Measurements from ENCODE around the gene BLCAP. TPM values are rescaled to one million over a fixed set of nuclear protein-coding genes. Genes with fewer than 3 reads are reported as not detected.

Gene BLCAP
- total and polyA plus RNA-seq, 4 donors = 35.2 to 68.7 (median 41.7) TPM

- DNase-seq (no peak), ATAC-seq (ENCODE audit: low FRiP score) (no peak)
- H3K4me3 ChIP-seq (ENCODE audit: low read length in 2 of 2) = no peak overlapping the region
- H3K4me1 ChIP-seq (ENCODE audit: control insufficient read depth in 1 of 2, insufficient read depth in 2 of 2, low read length in 2 of 2) = no peaks in the 10 kb centered on the region
- no peaks in the 10 kb centered on the region for H3K27me3 ChIP-seq (ENCODE audit: control insufficient read depth in 1 of 2, insufficient read depth in 2 of 2, low read length in 1 of 2)
- no peak overlapping the region for H3K27ac ChIP-seq (ENCODE audit: low read depth in 1 of 2, low read length in 2 of 2)
- 2 to 3% methylated on average over 13 of the region's 13 CpGs for WGBS, 2 donors
- H3K36me3 ChIP-seq (ENCODE audit: control insufficient read depth in 1 of 2, insufficient read depth in 2 of 2, low read length in 1 of 2) = no peaks in the 10 kb centered on the region
- intact Hi-C loops (cut with DNase I) = loop anchor here in 1 of 2 donors (10.0 kb wide), 1 partner anchor 757 kb away; no protein-coding TSS in a partner anchor
- no peaks in the 10 kb centered on the region for H3K9me3 ChIP-seq (ENCODE audit: control insufficient read depth, low read length)
Observed at GRCh38 chr20:37567671-37568588, 40.3 kb upstream of the BLCAP start.

GRCh38 chr20:37567331-37567665, 39.6 kb upstream of the BLCAP start:
- Histone ChIP-seq H3K36me3 (ENCODE audit: control insufficient read depth in 1 of 2, insufficient read depth in 2 of 2, low read length in 1 of 2) (no peaks in the 10 kb centered on the region), H3K4me3 (ENCODE audit: low read length in 2 of 2) (no peak overlapping the region), H3K27me3 (ENCODE audit: control insufficient read depth in 1 of 2, insufficient read depth in 2 of 2, low read length in 1 of 2) (no peaks in the 10 kb centered on the region), H3K9me3 (ENCODE audit: control insufficient read depth, low read length) (no peaks in the 10 kb centered on the region), H3K4me1 (ENCODE audit: control insufficient read depth in 1 of 2, insufficient read depth in 2 of 2, low read length in 2 of 2) (no peaks in the 10 kb centered on the region), H3K27ac (ENCODE audit: low read depth in 1 of 2, low read length in 2 of 2) (no peak overlapping the region)
- 11 to 13% methylated on average over 7 of the region's 7 CpGs for WGBS, 2 donors
- DNase-seq = no peak
- no peak for ATAC-seq (ENCODE audit: low FRiP score)
- intact Hi-C loops (cut with DNase I) = loop anchor here in 1 of 2 donors (10.0 kb wide), 1 partner anchor 758 kb away; no protein-coding TSS in a partner anchor

- H3K27me3 ChIP-seq (ENCODE audit: control insufficient read depth in 1 of 2, insufficient read depth in 2 of 2, low read length in 1 of 2) = no peaks in the 10 kb centered on the region
- intact Hi-C loops (cut with DNase I) = loop anchor here in 1 of 2 donors (10.0 kb wide), 1 partner anchor 758 kb away; no protein-coding TSS in a partner anchor
Observed at GRCh38 chr20:37566590-37567330, 39.1 kb upstream of the BLCAP start.

GRCh38 chr20:37565134-37565811, 37.6 kb upstream of the BLCAP start:
- DNase-seq (no peak), ATAC-seq (ENCODE audit: low FRiP score) (no peak)
- 78 to 79% methylated on average over 14 of the region's 14 CpGs for WGBS, 2 donors
- no peaks in the 10 kb centered on the region for H3K9me3 ChIP-seq (ENCODE audit: control insufficient read depth, low read length)
- no peaks in the 10 kb centered on the region for H3K4me1 ChIP-seq (ENCODE audit: control insufficient read depth in 1 of 2, insufficient read depth in 2 of 2, low read length in 2 of 2)
- intact Hi-C loops (cut with DNase I) = loop anchor here in 1 of 2 donors (10.0 kb wide), 1 partner anchor 760 kb away; no protein-coding TSS in a partner anchor
- no peak overlapping the region for H3K27ac ChIP-seq (ENCODE audit: low read depth in 1 of 2, low read length in 2 of 2)
- H3K27me3 ChIP-seq (ENCODE audit: control insufficient read depth in 1 of 2, insufficient read depth in 2 of 2, low read length in 1 of 2) = no peaks in the 10 kb centered on the region
- H3K4me3 ChIP-seq (ENCODE audit: low read length in 2 of 2) = no peak overlapping the region
- H3K36me3 ChIP-seq (ENCODE audit: control insufficient read depth in 1 of 2, insufficient read depth in 2 of 2, low read length in 1 of 2) = no peaks in the 10 kb centered on the region

More at GRCh38 chr20:37566590-37567330, 39.1 kb upstream of the BLCAP start:
- ATAC-seq (ENCODE audit: low FRiP score) (no peak), DNase-seq (no peak)
- H3K27ac ChIP-seq (ENCODE audit: low read depth in 1 of 2, low read length in 2 of 2) = no peak overlapping the region
- no peak overlapping the region for H3K4me3 ChIP-seq (ENCODE audit: low read length in 2 of 2)
- WGBS, 2 donors = 50 to 51% methylated on average over 5 of the region's 5 CpGs
- H3K4me1 ChIP-seq (ENCODE audit: control insufficient read depth in 1 of 2, insufficient read depth in 2 of 2, low read length in 2 of 2) = no peaks in the 10 kb centered on the region
- H3K36me3 ChIP-seq (ENCODE audit: control insufficient read depth in 1 of 2, insufficient read depth in 2 of 2, low read length in 1 of 2) = no peaks in the 10 kb centered on the region
- H3K9me3 ChIP-seq (ENCODE audit: control insufficient read depth, low read length) = no peaks in the 10 kb centered on the region

GRCh38 chr20:37564388-37565133, 36.9 kb upstream of the BLCAP start:
- peak; percentile 71 for ATAC-seq (ENCODE audit: low FRiP score)

GRCh38 chr20:37564016-37564387, 36.3 kb upstream of the BLCAP start:
- Histone ChIP-seq H3K4me3 (ENCODE audit: low read length in 2 of 2) (no peak overlapping the region), H3K36me3 (ENCODE audit: control insufficient read depth in 1 of 2, insufficient read depth in 2 of 2, low read length in 1 of 2) (no peaks in the 10 kb centered on the region), H3K9me3 (ENCODE audit: control insufficient read depth, low read length) (no peaks in the 10 kb centered on the region), H3K27ac (ENCODE audit: low read depth in 1 of 2, low read length in 2 of 2) (no peak overlapping the region), H3K27me3 (ENCODE audit: control insufficient read depth in 1 of 2, insufficient read depth in 2 of 2, low read length in 1 of 2) (no peaks in the 10 kb centered on the region), H3K4me1 (ENCODE audit: control insufficient read depth in 1 of 2, insufficient read depth in 2 of 2, low read length in 2 of 2) (no peaks in the 10 kb centered on the region)
- no peak for DNase-seq
- no peak for ATAC-seq (ENCODE audit: low FRiP score)
- intact Hi-C loops (cut with DNase I) = loop anchor here in 1 of 2 donors (1.0 to 10.0 kb wide), 3 partner anchors 429 to 761 kb away; no protein-coding TSS in a partner anchor
- 29 to 31% methylated on average over 19 of the region's 19 CpGs for WGBS, 2 donors

More at GRCh38 chr20:37564388-37565133, 36.9 kb upstream of the BLCAP start:
- Histone ChIP-seq H3K27me3 (ENCODE audit: control insufficient read depth in 1 of 2, insufficient read depth in 2 of 2, low read length in 1 of 2) (no peaks in the 10 kb centered on the region), H3K27ac (ENCODE audit: low read depth in 1 of 2, low read length in 2 of 2) (no peak overlapping the region), H3K4me3 (ENCODE audit: low read length in 2 of 2) (no peak overlapping the region), H3K9me3 (ENCODE audit: control insufficient read depth, low read length) (no peaks in the 10 kb centered on the region), H3K4me1 (ENCODE audit: control insufficient read depth in 1 of 2, insufficient read depth in 2 of 2, low read length in 2 of 2) (no peaks in the 10 kb centered on the region), H3K36me3 (ENCODE audit: control insufficient read depth in 1 of 2, insufficient read depth in 2 of 2, low read length in 1 of 2) (no peaks in the 10 kb centered on the region)
- WGBS, 2 donors = 10 to 11% methylated on average over 34 of the region's 34 CpGs
- DNase-seq = peak in 1 of 2 donors; percentile 88
- intact Hi-C loops (cut with DNase I) = loop anchor here in 1 of 2 donors (1.0 to 10.0 kb wide), 3 partner anchors 429 to 760 kb away; no protein-coding TSS in a partner anchor

GRCh38 chr20:37562695-37563480, 35.2 kb upstream of the BLCAP start:
- ATAC-seq (ENCODE audit: low FRiP score) = no peak
- Histone ChIP-seq H3K27me3 (ENCODE audit: control insufficient read depth in 1 of 2, insufficient read depth in 2 of 2, low read length in 1 of 2) (no peaks in the 10 kb centered on the region), H3K27ac (ENCODE audit: low read depth in 1 of 2, low read length in 2 of 2) (no peak overlapping the region), H3K4me3 (ENCODE audit: low read length in 2 of 2) (no peak overlapping the region), H3K36me3 (ENCODE audit: control insufficient read depth in 1 of 2, insufficient read depth in 2 of 2, low read length in 1 of 2) (no peaks in the 10 kb centered on the region), H3K9me3 (ENCODE audit: control insufficient read depth, low read length) (no peaks in the 10 kb centered on the region), H3K4me1 (ENCODE audit: control insufficient read depth in 1 of 2, insufficient read depth in 2 of 2, low read length in 2 of 2) (no peaks in the 10 kb centered on the region)
- DNase-seq = no peak
- intact Hi-C loops (cut with DNase I) = loop anchor here (2.0 to 10.0 kb wide), 3 partner anchors 430 to 762 kb away; no protein-coding TSS in a partner anchor
- WGBS, 2 donors = 60 to 64% methylated on average over 3 of the region's 3 CpGs
